Measurements from ENCODE around the gene SERPINA9. TPM values are rescaled to one million over a fixed set of nuclear protein-coding genes. Genes with fewer than 3 reads are reported as not detected.

SERPINA9 gene
- total RNA-seq, 1 experiment from 2014 or later, result not detected

GRCh38 chr14:94470311-94470710 lies 5.7 kb downstream of the SERPINA9 start:
- TF ChIP-seq CTCF (IDR thresholded peaks at IDR 0.05; ENCODE audit: insufficient read depth in 1 of 2, low read depth in 1 of 2, low read length in 1 of 2, severe bottlenecking in 1 of 2, unreplicated experiment in 1 of 2), result no peak
- peaks cover 7% of the 10 kb centered on the region for H3K9me3 Mint-ChIP-seq (ENCODE audit: unreplicated experiment)
- no peak for DNase-seq
- Histone ChIP-seq H3K9me3 (no peaks in the 10 kb centered on the region), H3K36me3 (ENCODE audit: control insufficient read depth, insufficient read depth, low read length) (no peaks in the 10 kb centered on the region), H3K4me1 (no peaks in the 10 kb centered on the region), H3K27me3 (replicated peaks; ENCODE audit: control insufficient read depth, insufficient read depth, low read length) (no peaks in the 10 kb centered on the region; the same call in 1 of the 2 replicates), H3K4me3 (ENCODE audit: low read depth, low read length) (no peak overlapping the region)
- H3K27ac Mint-ChIP-seq (ENCODE audit: unreplicated experiment), result no peak overlapping the region
- BruUV-seq (replicated peaks), result no TSS peak
- POLR2A ChIA-PET, result no interaction called here
- no peak overlapping the region for H3K4me3 Mint-ChIP-seq (ENCODE audit: unreplicated experiment)
- H3K27me3 Mint-ChIP-seq (ENCODE audit: insufficient read depth, unreplicated experiment), result peaks cover 20% of the 10 kb centered on the region
- no peaks in the 10 kb centered on the region for H3K4me1 Mint-ChIP-seq (ENCODE audit: low read depth, unreplicated experiment)
- intact Hi-C loops (cut with micrococcal nuclease; ENCODE audit: unreplicated experiment), result no loop called here
- CTCF ChIA-PET, result no interaction called here
- no peaks in the 10 kb centered on the region for H3K36me3 Mint-ChIP-seq (ENCODE audit: insufficient read depth, unreplicated experiment)

GRCh38 chr14:94469261-94469660 lies 6.7 kb downstream of the SERPINA9 start:
- POLR2A ChIA-PET, result no interaction called here
- CTCF ChIA-PET, result no interaction called here

GRCh38 chr14:94467728-94468520 lies 8.1 kb downstream of the SERPINA9 start:
- Histone ChIP-seq H3K4me1 (no peaks in the 10 kb centered on the region), H3K9me3 (no peaks in the 10 kb centered on the region), H3K4me3 (ENCODE audit: low read depth, low read length) (no peak overlapping the region), H3K36me3 (ENCODE audit: control insufficient read depth, insufficient read depth, low read length) (no peaks in the 10 kb centered on the region), H3K27me3 (replicated peaks; ENCODE audit: control insufficient read depth, insufficient read depth, low read length) (no peaks in the 10 kb centered on the region)
- TF ChIP-seq CTCF (IDR thresholded peaks at IDR 0.05; ENCODE audit: insufficient read depth in 1 of 2, low read depth in 1 of 2, low read length in 1 of 2, severe bottlenecking in 1 of 2, unreplicated experiment in 1 of 2), result no peak
- intact Hi-C loops (cut with micrococcal nuclease; ENCODE audit: unreplicated experiment), result no loop called here
- Mint-ChIP-seq H3K27ac (ENCODE audit: unreplicated experiment) (no peak overlapping the region), H3K27me3 (ENCODE audit: insufficient read depth, unreplicated experiment) (peaks cover 20% of the 10 kb centered on the region), H3K9me3 (ENCODE audit: unreplicated experiment) (peaks cover 7% of the 10 kb centered on the region), H3K4me1 (ENCODE audit: low read depth, unreplicated experiment) (no peaks in the 10 kb centered on the region), H3K4me3 (ENCODE audit: unreplicated experiment) (no peak overlapping the region), H3K36me3 (ENCODE audit: insufficient read depth, unreplicated experiment) (no peaks in the 10 kb centered on the region)
- no TSS peak for BruUV-seq (replicated peaks)
- ChIA-PET POLR2A (no interaction called here), CTCF (no interaction called here)
- DNase-seq, result no peak

More at GRCh38 chr14:94469261-94469660, 6.7 kb downstream of the SERPINA9 start:
- Mint-ChIP-seq H3K27ac (ENCODE audit: unreplicated experiment) (no peak overlapping the region), H3K36me3 (ENCODE audit: insufficient read depth, unreplicated experiment) (no peaks in the 10 kb centered on the region), H3K27me3 (ENCODE audit: insufficient read depth, unreplicated experiment) (peaks cover 20% of the 10 kb centered on the region), H3K4me3 (ENCODE audit: unreplicated experiment) (no peak overlapping the region), H3K9me3 (ENCODE audit: unreplicated experiment) (peaks cover 7% of the 10 kb centered on the region), H3K4me1 (ENCODE audit: low read depth, unreplicated experiment) (no peaks in the 10 kb centered on the region)
- Histone ChIP-seq H3K4me3 (ENCODE audit: low read depth, low read length) (no peak overlapping the region), H3K27me3 (replicated peaks; ENCODE audit: control insufficient read depth, insufficient read depth, low read length) (no peaks in the 10 kb centered on the region; the same call in 1 of the 2 replicates), H3K36me3 (ENCODE audit: control insufficient read depth, insufficient read depth, low read length) (no peaks in the 10 kb centered on the region), H3K9me3 (no peaks in the 10 kb centered on the region), H3K4me1 (no peaks in the 10 kb centered on the region)
- no peak for DNase-seq
- BruUV-seq (replicated peaks), result no TSS peak
- no peak for TF ChIP-seq CTCF (IDR thresholded peaks at IDR 0.05; ENCODE audit: insufficient read depth in 1 of 2, low read depth in 1 of 2, low read length in 1 of 2, severe bottlenecking in 1 of 2, unreplicated experiment in 1 of 2)
- intact Hi-C loops (cut with micrococcal nuclease; ENCODE audit: unreplicated experiment), result no loop called here
